ENCODE data around the gene OR9Q2.
"Not testable (repeated sequence)": the region's sequence is repeated elsewhere in the genome, so short reads cannot be mapped to it uniquely, and the experiment has no call there.

Gene OR9Q2

GRCh38 chr11:58188770-58189169, at the start of gene OR9Q2:
TSS of gene OR9Q2 (plus strand) at chr11:58189070. CDS start at chr11:58190491, 1,421 bp downstream.
- no peak for DNase-seq

GRCh38 chr11:58142761-58143160, 46.1 kb upstream of the OR9Q2 start:
- no peak for DNase-seq

- no peak for DNase-seq
Measured at GRCh38 chr11:58152781-58153180, 36.1 kb upstream of the OR9Q2 start.

GRCh38 chr11:58164389-58164788, 24.5 kb upstream of the OR9Q2 start:
- DNase-seq: no peak

GRCh38 chr11:58164990-58165389, 23.9 kb upstream of the OR9Q2 start:
- no peak for DNase-seq

- no peak for DNase-seq
Measured at GRCh38 chr11:58165504-58166106, 23.3 kb upstream of the OR9Q2 start.

GRCh38 chr11:58177409-58178054, 11.3 kb upstream of the OR9Q2 start:
- no peak for DNase-seq

- no peak for DNase-seq
Measured at GRCh38 chr11:58178444-58178843, 10.4 kb upstream of the OR9Q2 start.

GRCh38 chr11:58179648-58180047, 9.2 kb upstream of the OR9Q2 start:
- DNase-seq: no peak

GRCh38 chr11:58186938-58187337, 1.9 kb upstream of the OR9Q2 start:
- DNase-seq: no peak

- DNase-seq: no peak
Measured at GRCh38 chr11:58192229-58192628, 3.4 kb downstream of the OR9Q2 start.

- DNase-seq: no peak
Measured at GRCh38 chr11:58193391-58193790, 4.5 kb downstream of the OR9Q2 start.

- DNase-seq: no peak
Measured at GRCh38 chr11:58195939-58196338, 7.1 kb downstream of the OR9Q2 start.

GRCh38 chr11:58199271-58199670, 10.4 kb downstream of the OR9Q2 start:
- no peak for DNase-seq

GRCh38 chr11:58204042-58204441, 15.2 kb downstream of the OR9Q2 start, which contains the start of gene OR1S2:
TSS of gene OR1S2 (minus strand) at chr11:58204142. CDS start at chr11:58204142, 0 bp downstream.
- no peak for DNase-seq

GRCh38 chr11:58212420-58212819, 23.6 kb downstream of the OR9Q2 start, which contains the start of gene OR1S1:
TSS of gene OR1S1 (plus strand) at chr11:58212720.
- not testable (repeated sequence) for DNase-seq

GRCh38 chr11:58216476-58216875, 27.6 kb downstream of the OR9Q2 start:
- DNase-seq: no peak

- DNase-seq: no peak
Measured at GRCh38 chr11:58222721-58223120, 33.9 kb downstream of the OR9Q2 start.

GRCh38 chr11:58227956-58228615, 39.2 kb downstream of the OR9Q2 start:
- no peak for DNase-seq

Data from T1000 (cell line).